ENCODE results near the gene CLDN16. TPM values are rescaled to one million over a fixed set of nuclear protein-coding genes. Genes with fewer than 3 reads are reported as not detected.

CLDN16 gene
- polyA plus RNA-seq, result not detected in 2 replicates
- polyA minus RNA-seq, result 0.12 TPM in 1 of 2 replicates, not detected in the other

- H3K27ac ChIP-seq (ENCODE audit: low read length), result no peak within 1 kb of the TSS
- no peaks in the 10 kb centered on the region for H3K9me2 ChIP-seq (ENCODE audit: insufficient read depth, low read length)
- no peak within 1 kb of the TSS for H3K4me3 ChIP-seq (ENCODE audit: low read length)
- H4K20me1 ChIP-seq (ENCODE audit: insufficient read depth), result no peaks in the 10 kb centered on the region
- no peak within 1 kb of the TSS for H3K4me2 ChIP-seq (ENCODE audit: low read length)
- H3K27me3 ChIP-seq (ENCODE audit: insufficient read depth, low read depth, low read length), result no peaks in the 10 kb centered on the region
- TF ChIP-seq RAD21 (conservative IDR thresholded peaks at IDR 0.05), result no peak
- TF ChIP-seq TAF1 (IDR thresholded peaks at IDR 0.05; ENCODE audit: low read depth), result no peak
- no peak for TF ChIP-seq SMC3 (conservative IDR thresholded peaks at IDR 0.05; ENCODE audit: poor library complexity)
- no peak for TF ChIP-seq EZH2 (IDR thresholded peaks at IDR 0.05; ENCODE audit: borderline replicate concordance, insufficient read depth, low read length, poor library complexity, severe bottlenecking)
- no peak for TF ChIP-seq MXI1 (conservative IDR thresholded peaks at IDR 0.05; ENCODE audit: poor library complexity, severe bottlenecking)
- no peak for TF ChIP-seq EP300 (conservative IDR thresholded peaks at IDR 0.05; ENCODE audit: poor library complexity, severe bottlenecking)
- TF ChIP-seq CTCF (IDR thresholded peaks at IDR 0.05; ENCODE audit: poor library complexity, severe bottlenecking), result no peak
- TF ChIP-seq POLR2AphosphoS5 (IDR thresholded peaks at IDR 0.05), result no peak
- no peak within 1 kb of the TSS for H2AFZ ChIP-seq (ENCODE audit: low read depth, low read length)
- H3K36me3 ChIP-seq (ENCODE audit: insufficient read depth, low read length), result no peaks in the 10 kb centered on the region
- H3F3A ChIP-seq (ENCODE audit: insufficient read depth, low read length, poor library complexity, severe bottlenecking), result no peaks in the 10 kb centered on the region
- H3K79me2 ChIP-seq (replicated peaks; ENCODE audit: insufficient read depth, low read length), result no peaks in the 10 kb centered on the region
- no peak within 1 kb of the TSS for H3K9ac ChIP-seq (ENCODE audit: low read length)
- no peaks in the 10 kb centered on the region for H3K9me3 ChIP-seq (ENCODE audit: low read length)
Observed at GRCh38 chr3:190387578-190388213, at the start of gene CLDN16. Gene CLDN16 (plus strand): TSS chr3:190388163. CDS start chr3:190388330, 167 bp downstream.

- Histone ChIP-seq H3K27ac (ENCODE audit: low read length) (no peak overlapping the region), H3F3A (ENCODE audit: insufficient read depth, low read length, poor library complexity, severe bottlenecking) (no peaks in the 10 kb centered on the region), H2AFZ (ENCODE audit: low read depth, low read length) (no peak overlapping the region), H3K9me2 (ENCODE audit: insufficient read depth, low read length) (no peaks in the 10 kb centered on the region), H3K9ac (ENCODE audit: low read length) (no peak overlapping the region), H3K9me3 (ENCODE audit: low read length) (no peaks in the 10 kb centered on the region), H3K4me2 (ENCODE audit: low read length) (no peak overlapping the region), H3K79me2 (replicated peaks; ENCODE audit: insufficient read depth, low read length) (no peaks in the 10 kb centered on the region), H4K20me1 (ENCODE audit: insufficient read depth) (no peaks in the 10 kb centered on the region), H3K4me3 (ENCODE audit: low read length) (no peak overlapping the region), H3K27me3 (ENCODE audit: insufficient read depth, low read depth, low read length) (no peaks in the 10 kb centered on the region), H3K36me3 (ENCODE audit: insufficient read depth, low read length) (no peaks in the 10 kb centered on the region)
- TF ChIP-seq CTCF (IDR thresholded peaks at IDR 0.05; ENCODE audit: poor library complexity, severe bottlenecking), result no peak
- no peak for TF ChIP-seq EP300 (conservative IDR thresholded peaks at IDR 0.05; ENCODE audit: poor library complexity, severe bottlenecking)
- no peak for TF ChIP-seq REST (IDR thresholded peaks at IDR 0.05; ENCODE audit: borderline replicate concordance)
- no peak for TF ChIP-seq SMC3 (conservative IDR thresholded peaks at IDR 0.05; ENCODE audit: poor library complexity)
- no peak for TF ChIP-seq TAF1 (IDR thresholded peaks at IDR 0.05; ENCODE audit: low read depth)
- no peak for TF ChIP-seq RAD21 (conservative IDR thresholded peaks at IDR 0.05)
- TF ChIP-seq POLR2AphosphoS5 (IDR thresholded peaks at IDR 0.05), result no peak
- no peak for TF ChIP-seq MXI1 (conservative IDR thresholded peaks at IDR 0.05; ENCODE audit: poor library complexity, severe bottlenecking)
- no peak for TF ChIP-seq EZH2 (IDR thresholded peaks at IDR 0.05; ENCODE audit: borderline replicate concordance, insufficient read depth, low read length, poor library complexity, severe bottlenecking)
Observed at GRCh38 chr3:190338717-190339116, 49.2 kb upstream of the CLDN16 start.

Measured in neural cell (in vitro differentiated cells).